H1 (cell line): ENCODE results near the gene BRPF1. TPM values are rescaled to one million over a fixed set of nuclear protein-coding genes. Genes with fewer than 3 reads are reported as not detected.

Experiments
- CBX8 ChIP-seq: fragments of 300-800, 300-1000 bp; sonication (generic); IDR thresholded peaks from 2 replicates; pipeline ENCODE4 v1.7.1; 2016; ENCODE audit warnings: low read depth, low read length, borderline replicate concordance
- polyA plus RNA-seq, 7 experiments: library from polyadenylated mRNA; depleted of rRNA in 3 of 7; stranded (reverse) in 5 of 7; unstranded in 2 of 7; fragments of >200 nt in 5 of 7; fragments of 200-250 nt in 2 of 7; gene quantifications; 1 replicate in 5 of 7; 2 replicates in 1 of 7; 4 replicates in 1 of 7; pipeline versions ENCODE4 v1.2.1 to v1.2.3, GENCODE V29; 2011 to 2013; ENCODE audit warnings: missing spikeins in 2 of 7, mixed read lengths in 2 of 7
- total RNA-seq: library from RNA; stranded (reverse); fragmentation: NEBNext Ultra II Directional; extraction: Animal tissue kit (Norgen Biotek cat#: 25700); gene quantifications from 2 replicates; pipeline ENCODE4 v1.2.1, GENCODE V29; 2021

The BRPF1 gene
- total and polyA plus RNA-seq, 2 of the 8 experiments (the other 6 are each of a cell fraction or from before 2014, with no cell fraction given) = 11.3 to 21.7 TPM

DNA sequence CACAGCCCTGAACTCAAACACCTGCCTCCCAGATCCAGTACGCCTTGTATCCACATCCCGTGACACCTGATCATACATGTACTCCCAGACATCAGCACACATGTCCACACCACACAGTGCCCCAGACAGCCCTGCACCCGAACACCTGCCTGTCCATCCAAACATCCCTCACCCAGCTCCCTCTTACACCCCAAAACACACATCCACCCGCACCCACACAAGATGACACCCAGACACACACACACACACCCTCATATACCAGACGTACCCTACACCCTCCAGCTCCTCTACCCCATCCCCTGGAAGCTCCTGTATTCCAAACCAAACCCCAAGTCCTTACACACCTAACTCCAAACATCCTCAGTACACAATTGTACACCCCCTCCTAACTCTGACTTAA lies 37.5 kb downstream of the BRPF1 start (continued):
- no peak for TF ChIP-seq CBX8
